ENCODE data around the gene PTPRG. TPM values are rescaled to one million over a fixed set of nuclear protein-coding genes. Genes with fewer than 3 reads are reported as not detected.

Gene PTPRG
- total RNA-seq, 2 experiments from 2014 or later = 0.03 to 0.05 TPM

- no peaks in the 10 kb centered on the region for H3K27me3 ChIP-seq (ENCODE audit: control insufficient read depth in 1 of 2, insufficient read depth in 2 of 2, low read length in 2 of 2)
- H3K9me3 Mint-ChIP-seq = peaks cover 6% of the 10 kb centered on the region
- no peak overlapping the region for H3K27ac ChIP-seq (ENCODE audit: low read depth in 1 of 2, low read length in 2 of 2)
- no peak overlapping the region for H3K4me3 Mint-ChIP-seq
- no peaks in the 10 kb centered on the region for H3K9me3 ChIP-seq (ENCODE audit: control insufficient read depth in 1 of 2, insufficient read depth in 1 of 2, low read length in 2 of 2)
- DNase-seq (no peak), ATAC-seq (ENCODE audit: poor library complexity) (no peak)
- ChIA-PET POLR2A (no interaction called here), CTCF (no interaction called here)
- H3K36me3 Mint-ChIP-seq (ENCODE audit: low read depth) = no peaks in the 10 kb centered on the region
- intact Hi-C loops (cut with DNase I, micrococcal nuclease) = no loop called here
- H3K4me1 ChIP-seq (ENCODE audit: insufficient read depth, low read length) = no peaks in the 10 kb centered on the region
- H3K4me1 Mint-ChIP-seq (ENCODE audit: low read depth) = no peaks in the 10 kb centered on the region
- H3K4me3 ChIP-seq (ENCODE audit: low read length) = no peak overlapping the region
- H3K27ac Mint-ChIP-seq = no peak overlapping the region
- H3K36me3 ChIP-seq (ENCODE audit: insufficient read depth, low read length) = no peaks in the 10 kb centered on the region
- H3K27me3 Mint-ChIP-seq = peaks cover 13% of the 10 kb centered on the region
- TF ChIP-seq CTCF (IDR thresholded peaks at IDR 0.05) = no peak
Observed at GRCh38 chr3:61574854-61575253, 13.5 kb downstream of the PTPRG start.

DNA sequence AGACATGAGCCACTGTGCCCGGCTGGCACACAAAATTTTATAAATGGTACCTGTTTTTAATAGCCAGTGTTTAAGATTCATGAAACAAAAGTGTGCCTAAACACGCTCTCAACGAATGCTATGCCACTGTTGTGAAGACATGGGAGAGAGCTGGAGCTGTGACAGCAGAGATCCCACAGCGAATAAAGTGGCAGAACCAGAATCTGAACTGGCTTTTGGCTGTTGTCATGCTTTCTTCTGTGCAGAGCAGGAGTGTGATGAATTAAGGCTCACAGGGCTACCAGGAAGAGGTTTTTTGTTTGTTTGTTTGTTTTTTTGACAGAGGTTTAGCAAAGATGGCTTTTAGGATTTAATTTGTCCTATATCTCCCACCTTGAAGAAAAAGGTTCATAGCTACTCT is 14.5 kb downstream of the PTPRG start:
- Mint-ChIP-seq H3K27me3 (peaks cover 13% of the 10 kb centered on the region), H3K27ac (no peak overlapping the region), H3K4me3 (no peak overlapping the region), H3K9me3 (peaks cover 6% of the 10 kb centered on the region), H3K36me3 (ENCODE audit: low read depth) (no peaks in the 10 kb centered on the region), H3K4me1 (ENCODE audit: low read depth) (no peaks in the 10 kb centered on the region)
- Histone ChIP-seq H3K9me3 (ENCODE audit: control insufficient read depth in 1 of 2, insufficient read depth in 1 of 2, low read length in 2 of 2) (no peaks in the 10 kb centered on the region), H3K4me1 (ENCODE audit: insufficient read depth, low read length) (no peaks in the 10 kb centered on the region), H3K4me3 (ENCODE audit: low read length) (no peak overlapping the region), H3K36me3 (ENCODE audit: insufficient read depth, low read length) (no peaks in the 10 kb centered on the region), H3K27ac (ENCODE audit: low read depth in 1 of 2, low read length in 2 of 2) (no peak overlapping the region), H3K27me3 (ENCODE audit: control insufficient read depth in 1 of 2, insufficient read depth in 2 of 2, low read length in 2 of 2) (no peaks in the 10 kb centered on the region)
- CTCF ChIA-PET = no interaction called here
- DNase-seq = no peak
- POLR2A ChIA-PET = no interaction called here
- no peak for TF ChIP-seq CTCF (IDR thresholded peaks at IDR 0.05)
- intact Hi-C loops (cut with DNase I, micrococcal nuclease) = no loop called here
- no peak for ATAC-seq (ENCODE audit: poor library complexity)

- no peak for TF ChIP-seq CTCF (IDR thresholded peaks at IDR 0.05)
- ATAC-seq (ENCODE audit: poor library complexity) = no peak
- intact Hi-C loops (cut with DNase I, micrococcal nuclease) = no loop called here
- H3K9me3 ChIP-seq (ENCODE audit: control insufficient read depth in 1 of 2, insufficient read depth in 1 of 2, low read length in 2 of 2) = no peaks in the 10 kb centered on the region
- H3K4me3 ChIP-seq (ENCODE audit: low read length) = no peak overlapping the region
- H3K9me3 Mint-ChIP-seq = peaks cover 6% of the 10 kb centered on the region
- no peaks in the 10 kb centered on the region for H3K4me1 ChIP-seq (ENCODE audit: insufficient read depth, low read length)
- H3K4me3 Mint-ChIP-seq = no peak overlapping the region
- no peaks in the 10 kb centered on the region for H3K27me3 ChIP-seq (ENCODE audit: control insufficient read depth in 1 of 2, insufficient read depth in 2 of 2, low read length in 2 of 2)
- no peaks in the 10 kb centered on the region for H3K4me1 Mint-ChIP-seq (ENCODE audit: low read depth)
- no peak for DNase-seq
- ChIA-PET CTCF (no interaction called here), POLR2A (no interaction called here)
- H3K36me3 Mint-ChIP-seq (ENCODE audit: low read depth) = no peaks in the 10 kb centered on the region
- no peaks in the 10 kb centered on the region for H3K36me3 ChIP-seq (ENCODE audit: insufficient read depth, low read length)
- peaks cover 13% of the 10 kb centered on the region for H3K27me3 Mint-ChIP-seq
- no peak overlapping the region for H3K27ac Mint-ChIP-seq
- no peak overlapping the region for H3K27ac ChIP-seq (ENCODE audit: low read depth in 1 of 2, low read length in 2 of 2)
Observed at GRCh38 chr3:61577760-61578159, 16.4 kb downstream of the PTPRG start.

Data from CD4-positive, alpha-beta T cell (primary cell).